HG02885 (cell line): ENCODE results near the gene TBC1D22A.

Experiments
- ATAC-seq: cut with Tn5 transposase; IDR thresholded peaks from one replicate; pipeline ENCODE4 v1.9.1; 2021; ENCODE audit warnings: mild to moderate bottlenecking; ENCODE audit not compliant: unreplicated experiment, poor library complexity

Gene TBC1D22A

DNA sequence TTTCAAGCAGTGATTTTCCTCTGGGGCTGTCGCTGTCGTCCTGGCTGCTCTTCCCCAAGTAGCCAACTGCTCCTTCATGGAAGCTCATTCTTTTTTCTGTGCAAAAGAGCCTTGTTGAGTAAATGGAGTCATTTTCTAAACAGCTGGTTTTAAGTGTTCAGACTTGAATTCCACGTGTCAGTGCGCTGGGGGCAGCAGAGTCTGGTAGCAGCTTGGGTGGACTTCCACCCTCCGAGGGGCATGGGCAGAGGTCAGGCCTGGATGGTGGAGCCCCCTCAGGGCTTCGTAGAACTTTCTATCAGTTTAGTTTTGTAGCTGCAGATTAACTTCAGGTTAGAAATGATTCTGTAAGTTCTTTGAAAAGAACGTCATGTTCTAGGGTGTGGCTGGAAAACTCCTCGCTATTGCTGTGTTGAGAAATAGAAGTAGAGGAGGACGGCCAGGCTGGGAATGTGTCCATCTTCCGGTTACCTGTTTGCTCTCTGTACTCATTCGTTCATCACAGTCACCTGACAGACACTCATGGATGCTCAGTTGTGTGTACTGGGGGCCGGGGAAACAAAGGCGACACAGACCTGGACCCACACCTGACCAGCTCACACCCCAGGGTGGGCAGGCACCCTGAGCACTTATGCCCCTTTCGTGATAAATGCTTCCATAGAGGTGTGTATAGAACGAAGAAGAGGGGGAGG, 270.7 kb downstream of the TBC1D22A start:
- ATAC-seq: no peak

DNA sequence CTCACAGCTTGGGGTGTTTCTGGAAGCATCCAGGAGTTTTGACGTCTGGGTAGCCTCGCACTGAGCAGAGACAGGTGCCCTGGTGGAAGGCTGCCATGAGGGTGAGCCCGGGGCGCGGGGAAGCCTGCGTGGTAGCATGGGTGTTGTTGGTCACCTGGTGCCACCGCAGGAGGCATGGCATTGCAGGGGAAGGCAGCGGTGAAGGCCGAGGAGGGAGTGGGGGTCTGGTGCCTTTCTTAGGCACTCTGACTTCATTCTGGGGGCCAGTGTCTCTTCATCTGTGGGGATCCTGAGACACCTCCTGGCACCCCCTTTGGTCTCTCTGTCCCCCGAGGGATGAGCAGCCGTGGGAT, 271.2 kb downstream of the TBC1D22A start:
- ATAC-seq: no peak

DNA sequence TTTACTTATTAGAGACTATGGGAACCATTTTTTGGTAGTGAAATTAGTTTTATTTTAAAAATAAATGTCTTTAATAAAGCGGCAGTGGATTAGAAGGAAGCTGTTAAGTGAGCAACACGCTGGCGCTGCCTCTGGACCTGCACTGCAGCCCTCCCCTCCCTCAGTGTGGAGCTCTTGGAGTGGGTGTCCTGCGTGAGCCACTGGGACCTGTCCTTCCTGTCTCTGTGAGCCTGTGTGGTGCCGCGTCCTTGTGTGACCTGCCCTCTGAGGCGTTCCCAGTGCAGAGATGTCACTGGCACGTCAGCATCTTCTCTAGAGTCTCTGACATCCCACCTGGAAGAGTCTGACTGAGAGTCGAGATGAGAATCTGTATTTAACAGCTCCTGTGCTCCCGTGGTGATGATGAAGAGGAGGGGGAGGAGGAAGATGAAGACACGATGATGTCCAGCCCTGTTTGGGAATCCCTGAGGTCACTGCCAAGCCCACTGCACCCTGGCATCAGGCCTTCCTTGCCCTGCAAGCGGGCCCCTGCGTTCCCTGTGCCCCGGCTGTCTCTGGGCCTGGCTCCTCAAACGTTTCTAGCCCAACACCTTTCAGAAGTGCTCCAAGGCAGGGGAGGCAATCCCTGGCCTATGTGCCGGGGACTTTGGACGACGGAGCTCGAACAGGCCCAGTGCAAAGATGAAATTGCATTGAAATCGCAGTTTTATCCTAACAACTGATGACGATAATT, 271.8 kb downstream of the TBC1D22A start:
- ATAC-seq: no peak

DNA sequence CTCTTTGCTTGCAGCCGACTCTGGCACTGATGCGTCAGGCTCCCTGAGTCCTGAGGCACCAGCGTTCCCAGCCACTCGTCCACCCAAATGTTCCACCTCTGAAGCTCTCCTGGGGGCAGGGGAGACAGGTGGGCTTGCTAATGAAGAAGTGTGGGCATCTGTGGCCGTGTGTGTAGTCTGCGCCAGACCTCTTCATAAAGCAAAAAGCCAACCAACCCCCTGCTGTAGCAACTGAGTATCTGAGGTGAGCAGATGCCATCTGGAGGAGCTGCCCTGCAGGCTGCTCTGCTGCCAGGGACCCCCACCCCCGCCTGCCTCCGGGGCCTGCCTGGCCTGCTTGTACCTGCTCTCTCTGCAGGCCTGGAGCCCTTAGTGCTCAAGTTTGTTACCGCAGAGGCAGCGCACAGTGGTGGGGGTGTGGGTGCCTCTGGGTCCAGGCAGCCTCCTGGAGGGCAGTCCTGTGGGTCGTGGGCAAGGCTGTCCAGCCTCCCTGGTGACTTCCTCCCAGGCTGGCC, 272.5 kb downstream of the TBC1D22A start:
- no peak for ATAC-seq

DNA sequence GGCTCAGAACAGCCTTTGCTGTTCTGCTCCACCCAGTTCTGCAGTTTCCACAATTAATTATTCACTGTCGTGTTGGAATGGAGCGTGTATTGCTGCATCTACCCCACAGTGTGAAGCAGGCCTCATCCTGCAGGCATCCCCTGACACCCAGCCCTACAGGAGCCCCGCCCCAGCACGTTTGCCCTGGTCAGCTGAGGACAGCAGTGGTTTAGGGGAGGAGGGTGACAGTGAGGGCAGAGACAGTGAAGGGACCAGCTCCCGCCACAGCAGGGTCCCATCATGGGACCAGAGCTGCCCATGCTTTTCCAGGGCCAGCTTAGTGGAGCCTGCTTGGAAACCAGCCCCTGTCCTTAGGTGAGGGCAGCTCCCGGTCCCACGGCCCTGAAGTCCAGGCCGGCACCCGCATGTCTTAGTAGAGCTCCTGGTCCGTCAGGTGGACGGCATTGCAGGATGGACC, 273.0 kb downstream of the TBC1D22A start:
- no peak for ATAC-seq

DNA sequence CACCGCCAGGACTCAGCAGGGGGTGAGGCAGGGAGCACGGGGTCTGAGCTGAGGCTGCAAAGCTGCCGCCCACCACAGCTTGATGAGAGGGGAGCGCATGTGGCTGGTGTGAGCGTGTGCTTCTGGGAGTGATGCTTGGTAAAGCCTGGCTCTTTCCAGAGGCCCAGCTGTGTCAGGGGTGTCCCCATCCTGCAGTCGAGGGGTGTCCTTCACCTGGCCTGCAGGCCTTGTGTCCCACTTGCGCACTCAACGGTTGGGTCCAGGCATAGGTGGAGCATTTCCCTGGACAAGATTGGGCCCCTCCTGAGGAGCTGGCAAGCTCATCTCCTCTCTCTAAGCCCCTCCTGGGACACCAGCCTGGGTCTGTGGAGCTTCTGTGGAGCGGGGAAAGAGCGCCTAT, 273.9 kb downstream of the TBC1D22A start:
- ATAC-seq: no peak

DNA sequence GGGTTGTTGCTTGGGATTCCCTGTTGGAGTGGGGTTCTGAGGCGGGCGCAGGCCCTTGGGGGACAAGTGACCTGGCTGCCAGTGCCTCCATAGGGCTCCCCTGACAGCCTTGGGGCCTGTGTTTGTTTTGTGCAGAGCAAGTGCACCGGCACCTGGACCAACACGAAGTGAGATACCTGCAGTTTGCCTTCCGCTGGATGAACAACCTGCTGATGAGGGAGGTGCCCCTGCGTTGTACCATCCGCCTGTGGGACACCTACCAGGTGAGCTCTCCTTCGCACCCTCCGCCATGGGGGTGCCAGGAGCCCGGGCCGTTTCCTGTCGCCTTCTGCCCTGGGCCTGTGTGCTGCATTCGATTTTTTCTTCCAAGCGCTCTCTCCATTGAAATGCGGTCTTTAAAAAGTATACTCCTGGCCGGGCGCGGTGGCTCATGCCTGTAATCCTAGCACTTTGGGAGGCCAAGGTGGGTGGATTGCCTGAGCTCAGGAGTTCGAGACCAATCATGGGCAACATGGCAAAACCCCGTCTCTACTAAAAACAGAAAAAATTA, 274.6 kb downstream of the TBC1D22A start:
- ATAC-seq: no peak

DNA sequence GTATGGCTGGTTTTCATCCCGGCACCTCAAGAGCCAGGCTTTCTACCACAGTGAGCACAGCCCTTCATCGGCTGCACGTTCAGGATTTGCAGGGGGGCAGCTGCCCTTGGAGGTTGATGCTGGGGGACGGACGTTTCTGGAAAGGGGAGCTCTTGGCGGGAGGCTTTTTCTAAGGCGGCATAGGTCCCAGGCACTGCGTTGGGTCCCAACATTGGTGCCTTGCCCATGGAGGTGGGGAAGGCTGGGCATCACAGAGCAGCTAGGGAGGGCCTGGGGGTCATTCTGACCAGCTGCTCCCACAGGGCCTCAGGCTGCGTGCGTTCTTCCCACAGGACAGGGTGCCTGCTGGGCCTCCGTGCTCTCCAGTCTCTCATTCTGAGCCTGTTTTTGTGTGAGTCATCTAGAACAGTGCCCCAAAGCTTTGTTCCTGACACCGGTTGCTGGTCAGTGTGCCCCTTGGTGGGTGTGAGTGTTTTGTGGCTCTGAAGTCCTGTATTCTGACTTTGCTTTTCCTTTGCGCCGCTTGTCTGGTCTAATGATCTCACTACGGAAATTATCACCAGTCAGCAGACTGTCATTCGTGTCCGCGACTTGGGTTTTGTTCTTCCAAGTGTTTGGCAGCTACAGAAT, 275.9 kb downstream of the TBC1D22A start:
- ATAC-seq: no peak

DNA sequence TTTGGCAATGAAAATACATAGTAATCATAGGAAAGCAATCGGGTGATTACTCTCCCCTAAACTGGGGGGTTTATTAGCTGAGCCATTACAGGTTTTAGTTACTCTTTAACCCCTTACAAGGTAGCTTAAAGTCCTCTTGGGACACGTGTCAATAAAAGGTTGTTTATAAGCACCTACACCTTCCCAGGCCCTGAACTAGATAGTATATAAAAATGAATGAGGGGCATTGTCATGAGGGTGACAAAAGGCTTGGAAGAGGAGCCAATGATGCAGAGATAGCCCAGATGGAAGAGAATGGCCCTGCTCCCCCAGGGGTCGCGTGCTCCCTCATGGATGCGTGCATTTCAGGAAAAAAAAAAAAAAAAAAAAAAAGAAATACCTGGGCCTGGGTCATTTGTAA, 276.9 kb downstream of the TBC1D22A start:
- ATAC-seq: no peak

DNA sequence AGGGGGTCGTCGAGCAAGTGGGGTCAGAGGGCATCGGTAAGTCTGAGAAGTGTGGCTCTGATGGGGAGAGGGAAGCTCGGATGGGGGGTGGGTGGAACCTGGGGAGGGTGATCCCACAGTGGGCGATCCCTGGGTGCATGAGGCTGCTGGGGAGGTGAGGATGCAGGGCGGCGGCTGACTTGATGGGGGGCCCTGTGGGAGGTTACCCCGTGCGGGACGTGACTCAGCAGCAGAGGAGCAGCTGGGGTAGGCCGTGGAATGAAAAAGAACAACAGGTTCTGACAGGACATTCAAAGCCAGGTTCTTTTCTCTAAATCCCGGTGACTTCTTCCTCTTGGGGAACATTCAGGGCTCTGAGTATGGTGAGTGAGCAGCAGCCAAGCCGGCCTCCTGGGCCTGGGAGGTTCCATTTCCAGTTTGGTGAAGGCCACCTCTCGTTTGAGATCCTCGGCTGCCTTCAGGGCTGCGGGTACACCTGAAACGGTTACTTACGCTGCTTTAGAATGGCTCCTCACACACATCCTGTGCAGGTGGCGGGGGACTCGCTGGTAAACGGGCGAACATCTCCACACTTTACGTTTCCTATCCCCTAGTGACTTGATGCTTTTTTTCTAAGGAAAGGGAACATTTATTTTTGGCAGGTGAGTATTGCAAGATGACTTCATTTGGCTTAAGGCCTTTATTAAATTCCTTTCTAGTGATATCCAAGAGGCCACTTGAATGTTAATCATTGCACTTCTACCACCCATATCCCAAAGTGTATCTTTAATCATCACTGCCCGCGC, 278.2 kb downstream of the TBC1D22A start:
- ATAC-seq: no peak

DNA sequence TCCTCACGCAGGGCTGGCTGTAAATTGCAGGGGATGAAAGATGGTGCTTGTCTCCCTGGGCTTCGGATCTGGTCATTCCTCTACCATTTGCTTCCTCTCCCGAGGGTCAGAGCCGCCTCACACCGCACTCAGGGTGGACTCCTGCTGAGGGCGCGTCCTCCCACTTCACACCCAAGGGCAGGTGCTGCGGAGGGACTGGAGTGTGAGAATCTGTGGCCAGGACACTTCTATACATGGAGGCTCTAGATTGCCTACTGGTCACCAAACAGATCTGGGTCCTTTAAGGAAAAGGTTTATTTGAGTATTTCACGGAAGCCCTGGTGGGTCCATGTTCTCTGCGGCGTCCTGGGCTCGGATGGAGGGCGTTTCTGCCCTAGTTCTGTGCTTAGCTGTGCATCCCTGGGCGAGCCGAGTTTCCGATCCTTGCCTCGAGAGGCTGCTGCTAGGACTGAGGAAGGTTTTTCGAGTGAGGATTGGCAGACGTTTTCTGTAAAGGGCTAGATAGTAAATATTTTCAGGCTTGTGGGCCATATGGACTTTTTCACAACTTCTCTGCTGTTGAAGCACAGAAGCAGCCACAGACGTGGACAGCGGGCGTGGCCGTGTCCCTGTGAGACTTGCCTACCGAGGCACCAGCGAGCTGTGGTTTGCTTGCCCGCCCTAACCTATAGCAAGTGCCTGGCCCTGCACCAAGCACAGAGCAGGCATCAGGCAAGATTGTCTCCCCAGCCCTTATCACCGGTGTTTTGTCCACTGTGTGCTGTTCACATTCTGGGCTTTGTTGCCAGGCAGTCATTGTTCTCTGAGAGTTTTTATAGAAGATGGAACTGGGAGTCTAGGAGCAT, 279.0 kb downstream of the TBC1D22A start:
- ATAC-seq: no peak

DNA sequence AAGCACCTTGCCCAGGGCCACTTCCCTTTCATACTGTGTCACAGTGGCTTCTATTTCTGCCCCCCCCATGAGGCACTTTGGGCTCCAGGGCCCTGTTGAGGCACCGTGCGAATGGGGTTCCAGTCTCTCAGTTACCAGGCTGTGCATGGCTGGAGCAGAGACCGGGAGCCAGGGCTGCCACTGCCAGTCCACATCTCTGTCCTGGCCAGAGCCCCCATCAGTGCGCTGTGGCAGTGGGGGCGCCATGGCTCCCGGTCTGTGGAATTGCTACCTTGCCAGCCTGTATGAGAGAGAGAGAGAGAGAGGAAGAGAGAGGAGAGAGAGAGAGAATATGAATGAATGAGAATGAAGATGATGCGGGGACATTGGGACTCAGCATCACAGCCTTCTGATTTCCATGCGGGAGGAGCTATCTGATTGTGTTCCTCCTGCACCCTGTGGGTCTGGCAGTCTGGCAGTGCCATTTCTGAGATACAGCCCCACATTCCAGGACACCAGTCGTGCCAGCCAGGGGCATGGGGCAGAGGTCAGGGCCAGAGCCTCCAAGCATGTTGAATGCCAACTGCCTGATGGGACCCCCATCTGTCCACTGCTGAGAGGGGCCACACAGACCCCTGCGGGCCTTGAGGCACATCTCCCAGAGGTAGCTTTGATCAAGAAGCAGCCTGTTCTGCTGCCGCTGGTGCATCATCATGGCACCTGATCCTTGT, 279.8 kb downstream of the TBC1D22A start:
- no peak for ATAC-seq

DNA sequence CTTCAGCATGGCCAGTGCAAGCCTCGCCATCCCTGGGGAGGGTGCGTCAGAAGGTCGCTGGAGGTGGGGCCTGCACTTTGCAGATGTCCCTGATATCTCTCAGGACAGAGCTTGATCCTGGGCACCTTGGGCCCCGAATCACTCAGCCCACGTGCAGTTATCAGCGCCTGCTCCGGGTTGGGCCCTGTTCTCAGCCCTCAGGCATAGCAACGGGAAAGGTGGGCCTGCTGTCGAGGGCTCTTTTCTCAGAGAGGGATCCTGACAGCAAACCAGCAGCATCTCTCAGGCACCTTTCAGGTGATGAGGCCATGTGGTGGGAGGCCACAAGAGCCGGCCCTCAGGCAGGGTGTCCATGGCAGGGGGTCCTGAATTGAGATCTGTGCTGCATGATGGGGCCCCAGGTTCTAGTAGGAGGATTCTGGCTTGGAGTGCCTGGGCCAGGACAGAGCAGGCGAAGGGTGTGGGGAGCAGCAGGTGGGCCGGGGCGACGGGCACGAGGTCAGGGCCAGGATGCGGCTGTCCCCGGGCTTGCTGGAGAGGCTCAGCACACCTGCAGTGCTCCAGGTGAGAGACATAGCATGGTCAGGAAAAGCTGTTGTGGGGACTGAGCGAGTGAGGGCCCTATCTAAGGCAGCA, 280.5 kb downstream of the TBC1D22A start:
- ATAC-seq: no peak

DNA sequence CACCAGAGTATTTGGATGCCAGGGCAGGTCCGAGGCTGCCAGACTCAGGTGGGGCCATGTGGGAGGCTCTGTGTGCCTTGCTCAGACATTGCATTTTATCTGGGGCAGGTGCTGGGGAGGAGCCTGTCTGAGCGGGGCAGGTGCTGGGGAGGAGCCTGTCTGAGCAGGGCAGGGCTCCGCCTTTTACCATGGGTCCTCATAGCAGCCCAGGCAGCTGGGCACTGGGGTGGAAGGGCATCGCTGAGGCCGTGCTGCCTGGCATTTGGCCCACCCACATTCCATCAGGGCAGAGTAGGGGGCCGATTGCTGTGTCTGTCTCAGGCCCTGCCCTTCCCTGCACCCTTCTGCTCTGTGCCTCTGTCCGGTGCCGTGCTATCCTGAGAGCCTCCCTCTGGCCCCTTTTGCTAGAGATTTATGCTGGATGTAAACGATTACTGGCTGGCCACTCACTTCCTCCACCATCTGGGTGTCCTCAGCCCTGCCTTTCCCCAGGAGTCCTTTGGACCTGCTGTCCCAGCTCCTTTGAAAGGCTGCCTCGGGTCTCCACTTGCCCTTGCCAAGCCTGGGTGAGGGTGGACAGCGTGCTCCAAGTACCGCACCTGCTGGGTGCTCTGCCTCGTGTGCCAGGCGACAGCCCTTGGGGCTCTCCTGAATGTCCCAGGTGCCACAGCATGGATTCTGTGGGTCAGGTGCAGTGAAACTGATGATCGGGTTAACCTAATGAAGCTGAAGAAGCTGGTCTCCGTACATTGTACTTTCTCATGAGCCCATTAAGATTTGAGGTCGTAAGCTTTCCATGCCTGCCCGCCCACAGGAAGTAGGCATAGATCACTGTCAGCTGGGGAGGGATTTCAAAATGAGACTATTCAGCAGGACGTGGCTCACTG, 281.6 kb downstream of the TBC1D22A start:
- ATAC-seq: no peak

DNA sequence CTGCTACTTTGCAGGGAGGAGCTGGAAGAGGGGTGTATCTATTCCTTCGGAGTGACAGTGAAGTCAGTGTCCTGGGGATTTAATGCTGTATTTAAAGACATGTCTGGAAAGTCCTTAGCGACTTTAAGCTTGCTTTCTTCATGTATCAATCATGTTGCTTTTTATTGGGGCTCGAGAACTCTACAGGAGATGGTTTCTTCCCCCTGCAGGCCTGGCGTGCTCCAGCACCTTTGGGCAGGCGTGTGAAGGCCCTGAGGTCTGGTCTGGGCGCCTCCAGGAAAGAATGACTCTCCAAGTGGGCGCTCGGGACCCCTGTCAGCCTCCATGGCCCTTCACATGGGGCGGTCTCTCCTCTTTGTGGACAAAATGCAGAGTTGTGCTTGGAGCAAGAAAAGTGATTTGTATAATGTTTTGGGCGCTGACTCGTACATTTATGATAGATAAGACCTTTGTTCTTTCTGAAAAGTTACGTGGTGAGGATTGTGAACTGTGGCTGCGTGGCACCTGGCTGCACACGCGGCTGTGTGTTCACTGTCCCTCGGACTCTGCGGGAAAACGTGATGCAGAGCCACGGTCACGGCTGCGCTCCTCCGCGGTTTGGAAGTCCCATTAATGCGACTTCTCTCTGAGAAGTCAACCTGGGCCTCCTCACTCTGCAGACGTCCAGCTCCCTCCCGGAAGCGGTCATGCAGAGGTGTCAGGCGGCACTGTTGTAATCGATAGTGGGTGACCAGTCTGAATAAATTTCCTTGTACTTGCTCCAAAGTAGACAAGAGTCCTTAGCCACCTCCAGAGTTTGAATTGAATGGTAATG, 282.5 kb downstream of the TBC1D22A start:
- ATAC-seq: no peak

DNA sequence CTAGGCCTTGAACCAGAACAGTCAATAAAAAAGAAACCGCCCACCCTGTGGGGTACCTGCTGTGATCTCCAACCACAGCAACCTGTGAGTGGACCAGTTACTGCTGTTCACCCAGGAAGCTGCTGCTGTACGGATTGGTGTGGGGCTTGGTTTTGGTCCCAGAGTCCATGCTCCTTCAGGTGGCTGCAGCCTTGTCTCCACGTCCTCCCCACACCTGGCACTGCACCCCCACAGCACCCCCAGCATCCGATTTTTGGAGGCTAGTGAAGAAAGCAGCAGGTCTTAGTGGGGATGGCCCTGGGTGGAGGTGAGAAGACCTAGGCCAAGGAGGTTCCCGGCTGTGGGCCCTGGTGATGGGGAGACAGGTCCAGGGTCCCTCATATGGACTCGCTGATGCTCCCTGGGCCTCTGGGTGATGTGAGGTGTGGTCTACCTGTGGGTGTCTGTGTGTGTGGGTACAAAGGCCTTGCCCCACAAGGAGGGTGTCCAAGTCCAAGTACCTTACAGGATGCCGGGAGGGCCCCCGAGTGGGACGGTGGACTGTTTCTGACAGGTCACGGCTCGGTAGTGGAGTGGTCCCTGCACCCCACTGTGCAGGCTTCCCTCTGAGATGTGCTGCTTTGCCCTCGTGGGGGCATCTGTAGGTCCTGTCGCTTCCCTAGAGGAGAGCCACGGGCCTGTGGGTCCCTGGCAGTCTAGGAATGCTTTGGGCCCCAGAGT, 283.4 kb downstream of the TBC1D22A start:
- ATAC-seq: no peak
